Stimulated activated CD4-positive, alpha-beta T cell treated with anti-CD3 and anti-CD28 coated beads, Interleukin-4, amount 100 ng/mL, for 48 hours (primary cell): ENCODE data around the gene ZNF626.
"Not testable (repeated sequence)": the region's sequence is repeated elsewhere in the genome, so short reads cannot be mapped to it uniquely, and the experiment has no call there.

Experiments used
- DNase-seq, 2 donors: peaks; one replicate each; pipeline ENCODE4 v3.0.0-alpha.2; 2020; ENCODE audit warnings: low read depth in 2 of 2

Gene ZNF626

DNA sequence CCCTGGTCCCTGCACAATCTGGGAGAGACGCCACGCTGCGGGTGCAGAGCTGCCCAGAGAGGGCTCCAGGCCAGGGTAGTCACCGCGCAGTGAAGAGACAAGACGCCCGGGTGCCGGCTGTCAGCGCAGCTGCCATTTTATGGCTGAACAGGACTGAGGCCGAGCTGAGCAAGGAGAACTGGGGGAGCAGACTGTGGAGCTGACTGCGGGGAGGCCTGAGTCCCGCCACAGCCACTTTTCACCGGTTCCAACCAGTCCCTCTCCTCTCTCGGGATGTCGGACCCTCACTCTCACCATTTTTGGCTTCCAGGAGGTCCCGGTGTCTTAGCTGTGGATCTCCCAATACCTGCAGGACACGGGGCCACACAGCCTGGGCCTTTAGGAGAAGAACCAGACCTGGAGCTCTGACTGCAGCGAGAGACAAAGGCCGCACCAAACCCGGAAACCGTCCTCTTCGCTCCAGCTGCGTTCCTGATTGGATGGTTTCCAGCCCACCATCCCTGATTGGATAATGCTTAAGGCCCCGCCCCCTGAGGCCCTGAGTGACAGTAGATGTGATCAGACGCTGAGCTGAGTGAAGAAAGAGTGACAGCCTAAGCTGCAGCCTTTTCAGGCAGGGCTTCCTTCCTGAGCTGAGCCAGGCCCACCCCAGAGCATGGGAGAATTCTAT lies at the start of gene ZNF626:
ZNF626 (minus strand) TSS at position 422 of the 670 bp plus-strand sequence; CDS start at position 297, 125 bp downstream.
- peak; percentile 81 to 87 for DNase-seq

DNA sequence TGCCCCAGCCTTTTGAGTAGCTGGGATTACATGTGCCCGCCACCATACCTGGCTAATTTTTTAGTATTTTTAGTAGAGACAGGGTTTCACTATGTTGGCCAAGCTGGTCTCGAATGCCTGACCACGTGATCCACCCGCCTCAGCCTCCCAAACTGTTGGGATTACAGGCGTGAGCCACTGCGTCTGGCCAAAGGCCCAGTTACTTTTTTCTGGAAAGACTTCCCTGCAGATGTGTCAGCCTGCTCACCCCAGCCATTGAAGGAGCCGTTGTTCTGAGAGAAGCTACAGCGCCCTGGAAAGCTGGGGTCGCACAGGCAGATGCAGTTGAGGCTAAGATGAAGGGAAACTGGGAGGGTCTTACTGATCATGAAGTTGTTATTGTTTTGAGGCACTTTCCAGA lies 7.9 kb upstream of the ZNF626 start:
- no peak for DNase-seq

DNA sequence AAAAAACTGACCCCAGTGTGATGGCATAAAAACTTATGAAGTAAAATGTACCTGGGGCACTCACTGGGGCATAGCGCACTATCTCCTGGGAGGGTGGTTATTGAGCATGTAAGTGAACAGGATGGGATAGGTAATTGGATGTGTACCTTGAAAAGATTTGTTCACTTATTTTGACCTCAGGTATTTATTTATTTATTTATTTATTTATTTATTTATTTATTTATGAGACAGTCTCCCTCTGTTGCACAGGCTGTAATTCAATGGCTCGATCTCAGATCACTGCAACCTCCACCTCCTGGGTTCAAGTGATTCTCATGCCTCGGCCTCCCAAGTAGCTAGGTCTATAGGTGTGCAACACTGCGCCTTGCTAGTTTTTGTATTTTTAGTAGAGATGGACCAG lies 5.9 kb upstream of the ZNF626 start:
- DNase-seq, result no peak

DNA sequence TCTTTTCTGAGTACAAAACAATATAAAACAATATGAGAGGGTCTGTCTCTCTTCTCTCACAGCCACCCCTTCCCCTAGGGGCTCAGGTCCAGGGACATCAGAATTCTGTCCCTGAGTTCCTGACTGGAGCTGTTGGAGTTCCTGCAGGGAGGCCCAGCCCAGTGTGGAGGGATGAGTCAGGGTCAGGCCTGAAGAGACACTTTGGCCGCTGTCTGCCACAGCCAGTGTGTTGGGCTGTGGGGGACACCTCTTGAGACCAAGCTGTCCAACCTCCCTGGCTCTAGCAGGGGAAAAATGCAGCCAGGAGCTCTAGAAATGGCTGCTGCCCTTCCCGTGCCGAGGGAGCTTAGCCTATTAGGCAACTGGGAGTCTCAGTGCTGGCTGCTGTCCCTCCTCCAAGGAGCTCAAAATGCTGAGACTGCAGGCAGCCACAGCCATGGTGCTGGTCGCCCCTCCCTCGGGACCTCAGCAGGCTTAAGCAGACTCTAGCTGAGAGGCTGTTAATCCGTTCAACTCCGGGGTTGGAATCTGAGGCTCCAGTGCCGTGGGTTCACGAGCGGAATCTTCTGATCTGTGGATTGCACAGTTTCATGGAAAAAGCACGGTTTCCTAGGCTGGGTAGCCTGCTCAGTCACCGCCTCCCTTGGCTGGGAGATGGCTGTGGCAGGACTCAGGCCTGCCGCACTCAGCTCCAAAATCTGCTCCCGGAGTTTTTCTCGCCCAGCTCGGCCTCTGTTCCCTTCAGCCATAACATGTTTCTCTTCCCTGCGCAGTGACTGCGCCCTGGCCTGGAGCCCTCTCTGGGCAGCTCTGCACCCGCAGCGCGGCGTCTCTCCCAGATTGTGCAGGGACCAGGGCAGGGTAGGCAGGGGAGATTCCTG lies 3.8 kb upstream of the ZNF626 start:
- DNase-seq, result no peak

DNA sequence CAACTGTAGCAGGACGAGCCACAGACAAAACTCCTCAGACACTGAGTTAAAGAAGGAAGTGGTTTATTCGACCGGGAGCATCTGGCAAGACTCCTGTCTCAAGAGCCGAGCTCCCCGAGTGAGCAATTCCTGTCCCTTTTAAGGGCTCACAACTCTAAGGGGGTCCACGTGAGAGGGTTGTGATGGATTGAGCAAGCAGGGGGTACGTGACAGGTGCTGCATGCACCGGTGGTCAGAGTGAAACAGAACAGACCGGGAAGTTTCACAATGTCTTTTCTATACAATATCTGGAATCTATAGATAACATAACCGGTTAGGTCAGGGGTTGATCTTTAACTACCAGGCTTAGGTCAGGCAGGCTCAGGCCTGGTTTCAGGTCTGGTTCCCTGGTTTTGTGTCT lies 3.1 kb upstream of the ZNF626 start:
- not testable (repeated sequence) for DNase-seq

DNA sequence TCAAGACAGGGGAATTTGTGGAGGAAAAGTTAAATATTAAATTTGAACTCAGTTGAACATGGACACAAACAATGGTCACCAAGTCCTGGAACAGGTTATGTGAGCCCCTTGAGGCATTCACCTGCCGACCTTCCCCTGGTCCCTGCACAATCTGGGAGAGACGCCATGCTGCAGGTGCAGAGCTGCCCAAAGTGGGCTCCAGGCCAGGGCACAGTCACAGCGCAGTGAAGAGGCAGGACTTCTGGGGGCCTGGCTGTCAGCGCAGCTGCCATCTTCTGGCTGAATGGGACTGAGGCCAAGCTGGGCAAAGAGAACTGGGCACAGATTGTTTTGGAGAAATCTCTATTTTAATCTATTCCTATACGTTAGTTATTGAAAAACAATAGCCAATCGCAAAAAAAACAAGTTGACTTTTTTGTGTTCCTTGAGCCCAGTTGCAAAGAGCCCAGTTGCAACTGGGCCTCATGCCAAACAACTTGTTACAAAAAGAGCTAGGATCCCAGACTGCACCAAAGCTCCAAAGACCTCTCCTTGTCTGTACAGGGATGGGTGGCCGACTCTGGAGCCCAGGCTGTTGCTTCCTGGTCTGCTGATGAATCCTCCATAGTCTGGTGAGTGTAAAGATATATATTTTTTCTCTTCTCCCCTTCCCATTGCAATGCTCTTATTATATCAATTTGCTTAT lies 1.2 kb upstream of the ZNF626 start:
- DNase-seq, result no peak

DNA sequence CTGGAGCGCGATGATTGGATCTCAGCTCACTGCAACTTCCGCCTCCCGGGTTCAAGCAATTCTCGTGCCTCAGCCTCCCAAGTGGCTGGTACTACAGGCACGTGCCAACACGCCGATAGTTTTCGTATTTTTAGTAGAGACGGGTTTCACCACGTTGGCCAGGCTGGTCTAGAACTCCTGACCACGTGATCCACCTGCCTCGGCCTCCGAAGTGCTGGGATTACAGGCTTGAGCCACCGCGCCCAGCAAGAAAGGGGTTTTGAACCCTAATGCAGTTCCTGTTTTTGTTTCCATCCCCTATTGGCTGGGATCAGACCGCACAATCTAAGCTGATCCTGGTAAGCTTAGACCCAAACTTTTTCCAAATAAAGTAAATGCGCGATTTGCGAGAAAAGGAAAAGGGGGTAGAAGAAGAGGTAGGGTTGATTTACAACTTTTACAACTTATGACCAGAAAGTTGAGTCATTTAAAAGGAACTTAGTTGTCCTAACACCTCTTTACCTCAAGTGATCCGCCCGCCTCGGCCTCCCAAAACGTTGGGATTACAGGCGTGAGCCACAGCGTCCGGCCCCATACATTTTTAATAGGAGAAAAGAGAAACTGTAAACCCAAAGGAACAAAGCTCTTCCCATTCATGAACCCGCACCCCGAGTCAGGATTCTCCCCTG lies 764 bp downstream of the ZNF626 start:
- no peak for DNase-seq

DNA sequence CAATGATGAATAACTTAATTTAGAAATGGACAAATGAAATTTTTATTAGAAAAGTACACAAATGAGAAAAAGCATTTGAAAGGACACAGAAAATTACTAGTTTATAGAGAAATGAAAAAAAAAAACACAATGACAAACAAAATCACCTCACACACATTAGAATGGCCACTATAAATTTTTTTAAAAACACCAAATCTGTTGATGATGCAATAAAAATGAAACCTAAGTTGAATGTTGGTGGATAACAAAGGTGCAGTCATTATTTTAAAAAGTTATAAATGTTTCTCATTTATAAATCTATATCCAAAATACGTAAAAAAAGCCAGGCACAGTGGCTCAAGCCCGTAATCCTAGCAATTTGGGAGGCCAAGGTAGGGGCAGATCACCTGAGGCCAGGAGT lies 20.8 kb downstream of the ZNF626 start:
- no peak for DNase-seq

DNA sequence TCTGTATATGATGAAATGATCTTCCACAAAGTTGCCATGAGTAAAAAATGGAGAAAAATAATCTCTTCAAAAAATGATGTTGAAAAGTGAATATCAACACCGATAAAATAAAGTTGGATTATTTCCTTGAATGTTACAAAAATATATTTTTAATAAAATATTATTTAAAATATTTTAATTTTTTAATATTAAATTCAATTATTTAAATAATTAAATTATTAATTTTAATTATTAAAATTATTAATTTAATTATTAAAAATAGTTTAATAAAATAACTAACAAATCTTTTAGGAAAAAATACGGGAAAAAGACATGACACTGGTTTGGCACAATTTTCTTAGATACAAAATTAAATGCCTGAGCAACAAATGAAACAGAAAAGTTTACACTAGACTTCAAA lies 21.3 kb downstream of the ZNF626 start:
- DNase-seq, result no peak

DNA sequence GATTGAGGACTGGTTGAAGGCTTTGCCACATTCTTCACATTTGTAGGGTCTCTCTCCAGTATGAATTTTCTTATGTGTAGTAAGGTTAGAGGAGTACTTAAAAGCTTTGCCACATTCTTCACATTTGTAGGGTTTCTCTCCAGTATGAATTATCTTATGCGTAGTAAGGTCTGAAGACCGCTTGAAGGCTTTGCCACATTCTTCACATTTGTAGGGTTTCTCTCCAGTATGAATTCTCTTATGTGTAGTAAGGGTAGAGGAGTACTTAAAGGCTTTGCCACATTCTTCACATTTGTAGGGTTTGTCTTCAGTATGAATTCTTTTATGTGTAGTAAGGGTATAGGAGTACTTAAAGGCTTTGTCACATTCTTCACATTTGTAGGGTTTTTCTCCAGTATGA lies 36.8 kb downstream of the ZNF626 start:
- DNase-seq, result not testable (repeated sequence)

DNA sequence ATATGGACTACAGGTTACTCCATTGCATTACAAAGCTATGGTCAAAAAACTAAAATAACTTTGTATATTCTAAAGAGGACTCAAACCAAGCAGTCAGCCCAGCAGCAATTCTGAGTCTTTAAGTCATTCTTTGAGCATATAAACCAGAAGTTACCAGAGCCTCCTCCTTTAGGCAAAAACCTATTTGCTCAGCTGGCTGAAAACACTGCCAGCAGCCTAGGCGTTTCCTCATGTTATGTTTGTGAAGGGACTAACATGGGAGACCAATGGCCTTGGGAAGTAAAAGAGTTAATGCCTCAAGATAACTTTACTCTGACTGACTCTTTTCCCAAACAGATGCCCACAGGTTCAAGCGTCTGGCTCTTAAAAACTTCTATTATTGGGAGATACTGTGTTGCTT lies 45.3 kb downstream of the ZNF626 start:
- no peak for DNase-seq

DNA sequence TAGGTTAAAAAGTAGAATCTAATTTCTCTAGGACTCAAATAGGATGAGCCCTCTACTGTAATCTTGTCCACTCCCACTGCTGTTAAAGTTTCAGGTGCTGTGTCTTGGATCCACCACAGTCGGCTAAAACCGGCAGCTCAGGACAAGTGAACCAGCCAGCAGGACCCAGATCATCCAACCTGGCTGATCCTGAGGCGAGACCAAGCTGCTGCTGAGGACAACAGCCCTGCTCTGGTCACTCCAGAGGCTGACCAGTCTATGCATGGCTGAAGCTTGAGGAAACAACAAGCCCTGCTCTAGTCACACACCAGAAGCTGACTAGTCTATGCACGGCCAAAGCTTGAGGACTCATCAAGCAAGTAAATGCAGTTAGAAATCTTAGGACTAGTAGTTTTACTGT lies 46.4 kb downstream of the ZNF626 start:
- DNase-seq, result not testable (repeated sequence)

DNA sequence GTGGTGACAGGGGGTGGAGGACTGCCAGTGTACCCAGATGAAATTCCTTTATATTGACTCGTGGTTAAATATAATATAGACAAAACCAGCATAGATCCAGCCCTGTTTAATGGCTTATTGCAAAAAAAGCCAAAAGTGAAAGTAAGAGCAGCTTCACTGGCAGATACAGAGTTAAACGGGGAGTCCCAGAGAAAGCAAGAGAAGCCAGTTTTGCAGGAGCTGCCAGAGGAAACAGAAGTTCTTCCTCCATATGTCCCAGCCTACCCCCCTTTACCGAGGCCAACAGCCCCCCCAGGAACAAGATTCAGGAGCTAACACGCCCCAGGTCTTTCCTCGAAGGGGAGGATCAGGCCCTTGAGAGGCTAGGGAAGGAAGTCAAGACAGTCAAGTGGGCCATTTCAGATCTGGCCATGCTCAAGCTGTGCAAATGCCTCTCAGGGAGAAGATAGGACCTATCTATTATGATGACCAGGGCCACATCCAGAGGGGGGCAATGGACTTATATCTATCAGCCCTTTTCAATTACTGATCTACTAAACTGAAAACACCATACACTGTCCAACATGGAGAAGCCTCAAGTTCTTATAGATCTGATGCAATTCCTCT lies 48.6 kb downstream of the ZNF626 start:
- no peak for DNase-seq

DNA sequence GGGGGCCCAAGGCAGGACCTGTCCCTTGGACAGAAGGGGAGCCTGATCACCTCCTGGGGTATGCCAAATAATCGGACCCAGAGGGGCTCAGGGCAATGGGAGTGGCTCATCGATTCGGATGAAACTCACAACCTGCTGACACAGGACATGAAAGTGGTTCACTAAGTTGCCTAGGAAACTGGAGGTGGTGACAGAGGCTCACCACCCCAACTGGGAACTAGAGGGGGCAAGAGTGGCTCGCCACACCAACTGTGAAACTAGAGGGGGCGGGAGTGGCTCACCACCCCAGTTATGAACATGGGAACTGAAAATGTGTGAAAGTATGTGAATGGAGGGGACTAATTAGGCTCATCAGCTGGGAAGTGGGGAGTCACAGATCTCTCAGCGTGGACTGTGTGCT lies 49.5 kb downstream of the ZNF626 start:
- DNase-seq, result no peak

DNA sequence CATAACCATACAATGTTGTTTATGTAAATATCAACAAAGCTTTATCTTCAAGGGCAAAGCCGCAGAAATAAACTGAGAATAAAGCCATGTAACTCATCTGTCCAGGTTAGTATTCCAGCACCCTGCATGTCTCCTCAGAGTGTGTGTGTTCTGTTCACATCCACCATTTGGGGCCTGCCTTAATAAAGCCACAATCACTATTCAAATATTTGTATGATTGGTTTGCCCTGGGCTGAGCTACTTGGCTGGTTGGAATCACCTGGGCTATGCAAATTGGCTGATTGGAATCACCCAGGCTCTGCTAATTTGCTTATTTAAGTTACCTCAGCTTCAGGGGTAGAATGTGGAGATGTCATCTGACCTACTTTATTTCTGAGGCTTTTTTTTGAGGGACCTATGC lies 53.4 kb downstream of the ZNF626 start:
- DNase-seq, result no peak
